Upper lobe of left lung (tissue), 6 donors: ENCODE results near the gene CHD5. TPM values are rescaled to one million over a fixed set of nuclear protein-coding genes. Genes with fewer than 3 reads are reported as not detected.

Source experiments
- ATAC-seq, 2 donors: fragments of 200-7000 bp; cut with Tn5 transposase; one replicate each; pipeline ENCODE4 v1.9.1; 2022; ENCODE audit warnings: mild to moderate bottlenecking in 2 of 2, moderate library complexity in 2 of 2; ENCODE audit not compliant: low FRiP score in 2 of 2
- DNase-seq, 2 donors: peaks; one replicate each; pipeline ENCODE4 v3.0.0-alpha.2; 2019 to 2020
- H3K27ac ChIP-seq, 4 donors: fragments of 200-600 bp; sonication (generic); one replicate each; pipeline ENCODE4 v1.5.1; 2016 to 2019
- H3K27me3 ChIP-seq, 4 donors: fragments of 200-600 bp; sonication (generic); one replicate each; pipeline ENCODE4 v1.5.1; 2017 to 2019
- H3K36me3 ChIP-seq, 4 donors: fragments of 200-600 bp; sonication (generic); one replicate each; pipeline ENCODE4 v1.5.1; 2016 to 2019
- H3K4me1 ChIP-seq, 4 donors: fragments of 200-600 bp; sonication (generic); one replicate each; pipeline ENCODE4 v1.5.1; 2018 to 2019
- H3K4me3 ChIP-seq, 4 donors: fragments of 200-600 bp; sonication (generic); one replicate each; pipeline ENCODE4 v1.5.1; 2017 to 2019; ENCODE audit warnings: mild to moderate bottlenecking in 2 of 4, moderate library complexity in 1 of 4
- H3K9me3 ChIP-seq, 4 donors: fragments of 200-600 bp; sonication (generic); one replicate each; pipeline ENCODE4 v1.5.1; 2018 to 2019
- EP300 ChIP-seq, 4 donors: sonication (generic); formaldehyde crosslinking; IDR thresholded peaks; one replicate each; pipeline ENCODE4 v1.5.1; 2017; ENCODE audit warnings: antibody characterized with exemption in 4 of 4, control low read depth in 2 of 4
- POLR2A ChIP-seq, 4 donors: fragments of 450-650 bp; IDR thresholded peaks; one replicate each; pipeline ENCODE4 v1.5.1; 2016 to 2017; ENCODE audit warnings: antibody characterized with exemption in 4 of 4, mild to moderate bottlenecking in 2 of 4
- POLR2AphosphoS5 ChIP-seq, 2 donors: sonication (generic); formaldehyde crosslinking; IDR thresholded peaks; one replicate each; pipeline ENCODE4 v1.5.1; 2017; ENCODE audit warnings: antibody characterized with exemption in 2 of 2
- WGBS, 2 donors: methylation state at CpG; one replicate each; pipeline ENCODE4 v1.1.5; 2017 to 2018; 5-methylcytosine and 5-hydroxymethylcytosine counted together
- total RNA-seq, 6 donors: library from RNA; depleted of rRNA in 4 of 6; stranded (reverse); fragments of >200 nt in 4 of 6; gene quantifications; one replicate each; pipeline versions ENCODE4 v1.1.0 to v1.2.1, GENCODE V29; 2016 to 2021
- TF ChIP-seq, protein P1 (sequence below), 6 experiments: fragments of 450-650 bp in 4 of 6; fragments of 200-600 bp in 2 of 6; sonication (generic) in 2 of 6; IDR thresholded peaks; one replicate each; pipeline ENCODE4 v1.5.1; 2016 to 2019; ENCODE audit warnings: antibody characterized with exemption in 6 of 6
- donor health status: DM: no; HTN: no; CAD: no; lungs with moderate emphysema.
- donor health status: DM: no; HTN: yes; CAD: no; lungs with severe emphysema.

CHD5 gene
- total RNA-seq, 6 donors from 2014 or later, result 0.14 to 1.3 (median 0.25) TPM

DNA sequence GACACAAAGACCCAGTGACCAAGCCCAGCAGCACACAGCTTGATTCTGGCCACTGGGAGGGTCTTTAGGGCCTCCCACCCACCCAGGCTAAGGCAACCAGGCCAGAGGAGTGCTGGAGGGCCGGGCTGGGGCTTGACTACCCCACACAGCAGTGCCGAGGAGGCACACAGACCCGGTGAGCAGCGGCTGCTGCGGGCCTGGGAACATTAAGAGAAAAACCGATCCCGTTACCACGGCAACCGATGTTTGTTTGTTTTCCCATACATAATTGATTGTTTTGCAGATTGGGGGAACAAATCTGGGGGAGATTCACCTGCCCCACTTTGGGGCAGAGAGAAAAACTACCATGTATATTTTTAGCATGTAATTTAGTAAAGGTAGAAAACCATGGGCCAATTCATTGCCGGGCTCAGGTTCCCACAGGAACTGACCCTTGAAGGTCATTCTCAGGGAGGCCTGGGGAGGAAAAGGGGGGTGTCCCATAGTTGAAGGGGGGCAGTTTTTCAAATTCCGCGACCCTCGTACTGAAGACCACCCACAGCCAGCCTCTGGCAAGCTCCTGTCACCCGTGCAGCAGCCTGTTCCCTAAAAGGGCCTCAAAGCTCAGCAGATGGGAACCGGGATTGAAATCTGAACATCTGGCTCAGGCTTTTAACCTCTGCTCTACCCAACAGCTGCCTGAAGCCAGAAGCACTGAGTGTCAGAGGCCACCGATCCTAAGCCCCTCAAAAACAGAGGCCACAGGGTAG, 35.3 kb downstream of the CHD5 start:
- H3K4me3 ChIP-seq, result no peak overlapping the region
- no peak overlapping the region for H3K27ac ChIP-seq
- TF ChIP-seq POLR2A (IDR thresholded peaks at IDR 0.05), result no peak
- TF ChIP-seq POLR2AphosphoS5 (IDR thresholded peaks at IDR 0.05), result no peak
- TF ChIP-seq, protein P1, sequence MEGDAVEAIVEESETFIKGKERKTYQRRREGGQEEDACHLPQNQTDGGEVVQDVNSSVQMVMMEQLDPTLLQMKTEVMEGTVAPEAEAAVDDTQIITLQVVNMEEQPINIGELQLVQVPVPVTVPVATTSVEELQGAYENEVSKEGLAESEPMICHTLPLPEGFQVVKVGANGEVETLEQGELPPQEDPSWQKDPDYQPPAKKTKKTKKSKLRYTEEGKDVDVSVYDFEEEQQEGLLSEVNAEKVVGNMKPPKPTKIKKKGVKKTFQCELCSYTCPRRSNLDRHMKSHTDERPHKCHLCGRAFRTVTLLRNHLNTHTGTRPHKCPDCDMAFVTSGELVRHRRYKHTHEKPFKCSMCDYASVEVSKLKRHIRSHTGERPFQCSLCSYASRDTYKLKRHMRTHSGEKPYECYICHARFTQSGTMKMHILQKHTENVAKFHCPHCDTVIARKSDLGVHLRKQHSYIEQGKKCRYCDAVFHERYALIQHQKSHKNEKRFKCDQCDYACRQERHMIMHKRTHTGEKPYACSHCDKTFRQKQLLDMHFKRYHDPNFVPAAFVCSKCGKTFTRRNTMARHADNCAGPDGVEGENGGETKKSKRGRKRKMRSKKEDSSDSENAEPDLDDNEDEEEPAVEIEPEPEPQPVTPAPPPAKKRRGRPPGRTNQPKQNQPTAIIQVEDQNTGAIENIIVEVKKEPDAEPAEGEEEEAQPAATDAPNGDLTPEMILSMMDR (IDR thresholded peaks at IDR 0.05), result no peak
- TF ChIP-seq EP300 (IDR thresholded peaks at IDR 0.05), result no peak
- no peak for ATAC-seq
- H3K27me3 ChIP-seq, result peaks cover 0 to 20% (median 7%) of the 10 kb centered on the region in 4 donors
- 45% methylated on average over 14 to 16 of the region's 16 CpGs for WGBS, 2 donors
- peaks cover 7 to 10% (median 8%) of the 10 kb centered on the region in 4 donors for H3K4me1 ChIP-seq
- H3K9me3 ChIP-seq, result no peaks in the 10 kb centered on the region
- no peak for DNase-seq
- no peaks in the 10 kb centered on the region for H3K36me3 ChIP-seq

DNA sequence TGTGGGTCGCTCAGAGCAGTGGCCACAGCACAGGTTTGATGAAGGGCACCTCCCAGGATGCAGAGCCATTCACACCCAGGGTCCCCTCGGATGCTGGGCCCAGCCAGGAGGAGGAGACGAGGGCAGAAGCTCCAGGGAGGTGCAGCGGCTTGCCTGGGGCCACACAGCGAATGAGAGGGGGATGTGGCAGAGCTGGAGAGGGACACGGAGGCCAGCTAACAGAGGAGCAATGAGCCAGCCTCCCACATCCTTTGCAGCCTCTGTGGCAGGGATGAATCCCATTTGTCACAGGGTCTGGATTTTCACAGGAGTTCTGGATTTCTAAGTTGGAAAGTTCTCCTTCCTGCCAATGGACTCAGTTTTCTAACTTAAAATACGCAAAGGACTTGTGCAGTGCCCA, 35.9 kb downstream of the CHD5 start:
- Histone ChIP-seq H3K4me3 (no peak overlapping the region), H3K27ac (no peak overlapping the region), H3K36me3 (no peaks in the 10 kb centered on the region), H3K4me1 (peaks cover 7 to 10% (median 8%) of the 10 kb centered on the region in 4 donors), H3K9me3 (no peaks in the 10 kb centered on the region), H3K27me3 (peaks cover 0 to 18% (median 6%) of the 10 kb centered on the region in 4 donors)
- ATAC-seq, result no peak
- 76 to 91% methylated on average over 7 of the region's 7 CpGs for WGBS, 2 donors
- no peak for TF ChIP-seq EP300 (IDR thresholded peaks at IDR 0.05)
- TF ChIP-seq, protein P1 (IDR thresholded peaks at IDR 0.05), result no peak
- no peak for TF ChIP-seq POLR2A (IDR thresholded peaks at IDR 0.05)
- no peak for TF ChIP-seq POLR2AphosphoS5 (IDR thresholded peaks at IDR 0.05)
- DNase-seq, result no peak

DNA sequence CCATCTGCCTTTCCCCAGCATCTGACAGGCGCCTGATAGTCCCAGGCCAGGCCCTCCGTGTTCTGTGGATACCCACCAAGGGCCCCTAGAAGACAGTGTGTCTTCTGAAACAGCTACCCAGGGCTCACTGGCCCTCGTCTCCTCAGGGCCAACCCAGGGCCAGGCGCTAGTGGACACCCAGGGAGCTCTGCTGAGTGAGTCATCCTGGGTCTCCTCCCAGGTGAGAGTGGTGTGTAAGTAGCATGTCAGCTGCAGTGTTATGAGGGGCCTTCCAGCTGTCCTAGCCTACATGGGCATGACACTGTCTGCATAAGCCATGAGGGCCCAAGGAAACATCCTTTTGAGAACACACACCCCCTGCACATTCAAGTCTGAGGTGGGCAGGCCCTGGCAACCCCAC, 36.7 kb downstream of the CHD5 start:
- ATAC-seq (no peak), DNase-seq (no peak)
- no peak for TF ChIP-seq EP300 (IDR thresholded peaks at IDR 0.05)
- no peaks in the 10 kb centered on the region for H3K36me3 ChIP-seq
- H3K27ac ChIP-seq, result no peak overlapping the region
- WGBS, 2 donors, result 74% methylated on average over 4 of the region's 4 CpGs; no CpG with 5 or more reads in 1 of the 2 donors
- peaks cover under 1 to 2% (median 1%) of the 10 kb centered on the region in 4 donors for H3K4me1 ChIP-seq
- H3K4me3 ChIP-seq, result no peak overlapping the region
- no peaks in the 10 kb centered on the region for H3K9me3 ChIP-seq
- peaks cover 0 to 10% (median 2%) of the 10 kb centered on the region in 4 donors for H3K27me3 ChIP-seq

DNA sequence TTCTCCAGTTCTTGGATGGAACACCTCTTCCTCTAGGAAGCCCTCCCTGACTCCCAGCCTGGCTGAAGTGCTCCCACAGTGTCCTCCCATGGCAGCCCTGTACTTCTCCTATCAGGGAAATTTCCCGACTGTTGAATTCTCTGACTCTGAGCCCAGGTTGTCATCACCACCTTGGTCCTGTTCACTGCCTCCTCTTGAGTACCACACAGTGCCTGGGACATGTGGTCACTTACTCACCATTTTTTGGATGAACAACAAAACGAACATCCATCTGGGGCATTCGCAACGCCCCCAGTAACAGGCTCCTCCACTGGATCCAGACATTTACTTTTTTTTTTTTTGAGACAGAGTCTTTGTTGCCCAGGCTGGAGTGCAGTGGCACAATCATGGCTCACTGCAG, 37.4 kb downstream of the CHD5 start:
- Histone ChIP-seq H3K36me3 (no peaks in the 10 kb centered on the region), H3K27me3 (peaks cover 0 to 5% (median 0%) of the 10 kb centered on the region in 4 donors), H3K9me3 (no peaks in the 10 kb centered on the region), H3K27ac (no peak overlapping the region), H3K4me1 (no peaks in the 10 kb centered on the region), H3K4me3 (no peak overlapping the region)
- DNase-seq, result no peak
- TF ChIP-seq, protein P1 (IDR thresholded peaks at IDR 0.05), result no peak
- no peak for TF ChIP-seq POLR2A (IDR thresholded peaks at IDR 0.05)
- TF ChIP-seq EP300 (IDR thresholded peaks at IDR 0.05), result no peak
- no peak for TF ChIP-seq POLR2AphosphoS5 (IDR thresholded peaks at IDR 0.05)
- ATAC-seq, result no peak
- WGBS, 2 donors, result 78 to 86% methylated on average over 4 of the region's 4 CpGs

DNA sequence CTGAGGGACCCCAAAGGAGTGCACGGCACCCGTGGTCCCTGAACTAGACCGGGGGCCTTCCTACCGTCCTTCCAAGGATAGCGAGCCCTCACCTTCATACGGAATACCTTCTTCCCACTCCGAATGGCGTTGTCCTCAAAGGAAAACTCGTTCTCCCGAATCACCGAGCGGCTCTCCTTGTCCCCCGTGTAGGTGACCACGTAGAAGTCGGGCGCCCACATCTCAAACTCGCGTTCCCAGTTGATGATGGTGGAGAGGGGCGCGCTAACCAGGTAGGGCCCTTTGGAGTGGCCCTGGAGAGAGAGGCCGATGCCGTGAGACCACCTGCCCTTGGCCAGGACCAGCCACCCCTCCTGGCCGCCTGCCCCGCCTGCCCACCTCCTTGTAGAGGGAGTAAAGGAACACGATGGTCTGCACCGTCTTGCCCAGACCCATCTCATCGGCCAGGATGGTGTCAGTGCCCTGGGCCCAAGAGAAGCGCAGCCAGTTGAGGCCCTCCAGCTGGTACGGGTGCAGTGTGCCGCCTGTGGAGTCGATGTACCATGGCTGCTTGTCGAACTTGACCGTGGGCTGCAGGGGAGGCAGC, 38.0 kb downstream of the CHD5 start:
- Histone ChIP-seq H3K4me3 (no peak overlapping the region), H3K9me3 (no peaks in the 10 kb centered on the region), H3K27me3 (peaks cover 0 to 5% (median 0%) of the 10 kb centered on the region in 4 donors), H3K4me1 (no peaks in the 10 kb centered on the region), H3K36me3 (no peaks in the 10 kb centered on the region), H3K27ac (no peak overlapping the region)
- no peak for ATAC-seq
- DNase-seq, result no peak
- no peak for TF ChIP-seq POLR2A (IDR thresholded peaks at IDR 0.05)
- no peak for TF ChIP-seq EP300 (IDR thresholded peaks at IDR 0.05)
- TF ChIP-seq, protein P1 (IDR thresholded peaks at IDR 0.05), result no peak
- no peak for TF ChIP-seq POLR2AphosphoS5 (IDR thresholded peaks at IDR 0.05)
- 90 to 94% methylated on average over 27 to 33 of the region's 33 CpGs for WGBS, 2 donors
